Measurements from ENCODE around the gene SDK1.
"Not testable (repeated sequence)": the region's sequence is repeated elsewhere in the genome, so short reads cannot be mapped to it uniquely, and the experiment has no call there.

The SDK1 gene

GRCh38 chr7:4086723-4087122 is 785.7 kb downstream of the SDK1 start:
- Histone ChIP-seq H3K4me1 (no peaks in the 10 kb centered on the region), H3K27ac (no peak overlapping the region), H3K79me2 (no peaks in the 10 kb centered on the region), H3K4me3 (ENCODE audit: low read depth, low read length) (no peak overlapping the region), H3K4me2 (ENCODE audit: low read length) (no peak overlapping the region), H3K9ac (no peak overlapping the region), H3K9me3 (ENCODE audit: control insufficient read depth, low read length) (no peaks in the 10 kb centered on the region), H3K36me3 (ENCODE audit: control insufficient read depth, insufficient read depth, low read length) (no peaks in the 10 kb centered on the region), H2AFZ (no peak overlapping the region), H3K27me3 (ENCODE audit: control insufficient read depth, insufficient read depth, low read length) (no peaks in the 10 kb centered on the region)
- no peak for TF ChIP-seq CTCF (IDR thresholded peaks at IDR 0.05)

DNA sequence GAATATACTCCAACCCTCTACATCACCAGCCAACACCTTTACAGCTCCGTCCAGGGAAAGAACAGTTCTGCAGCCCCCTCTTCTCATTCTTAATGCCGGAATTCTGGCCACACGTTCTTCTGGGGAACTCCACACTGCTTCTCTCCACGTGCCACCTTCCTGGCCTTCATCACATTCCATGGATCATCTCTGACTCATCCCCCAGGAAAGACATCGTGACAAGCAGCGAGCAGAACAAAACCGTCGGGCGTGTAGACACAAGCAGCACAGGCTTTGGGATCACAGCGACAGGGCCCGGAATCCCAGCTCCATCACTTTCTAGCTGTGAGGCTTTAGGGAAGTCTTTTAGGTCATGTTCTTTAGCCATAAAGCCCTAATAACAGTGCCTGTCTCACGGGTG is 790.7 kb downstream of the SDK1 start:
- Histone ChIP-seq H3K36me3 (ENCODE audit: control insufficient read depth, insufficient read depth, low read length) (no peaks in the 10 kb centered on the region), H3K79me2 (no peaks in the 10 kb centered on the region), H3K9ac (no peak overlapping the region), H2AFZ (no peak overlapping the region), H3K27me3 (ENCODE audit: control insufficient read depth, insufficient read depth, low read length) (no peaks in the 10 kb centered on the region), H3K4me2 (ENCODE audit: low read length) (no peak overlapping the region), H3K27ac (no peak overlapping the region), H3K4me1 (no peaks in the 10 kb centered on the region), H3K9me3 (ENCODE audit: control insufficient read depth, low read length) (no peaks in the 10 kb centered on the region), H3K4me3 (ENCODE audit: low read depth, low read length) (no peak overlapping the region)
- no peak for TF ChIP-seq CTCF (IDR thresholded peaks at IDR 0.05)

GRCh38 chr7:4093035-4093434 is 792.0 kb downstream of the SDK1 start:
- Histone ChIP-seq H3K4me1 (no peaks in the 10 kb centered on the region), H2AFZ (no peak overlapping the region), H3K9me3 (ENCODE audit: control insufficient read depth, low read length) (no peaks in the 10 kb centered on the region), H3K79me2 (no peaks in the 10 kb centered on the region), H3K36me3 (ENCODE audit: control insufficient read depth, insufficient read depth, low read length) (no peaks in the 10 kb centered on the region), H3K4me3 (ENCODE audit: low read depth, low read length) (no peak overlapping the region), H3K4me2 (ENCODE audit: low read length) (no peak overlapping the region), H3K27ac (no peak overlapping the region), H3K27me3 (ENCODE audit: control insufficient read depth, insufficient read depth, low read length) (no peaks in the 10 kb centered on the region), H3K9ac (no peak overlapping the region)
- TF ChIP-seq CTCF (IDR thresholded peaks at IDR 0.05): no peak

DNA sequence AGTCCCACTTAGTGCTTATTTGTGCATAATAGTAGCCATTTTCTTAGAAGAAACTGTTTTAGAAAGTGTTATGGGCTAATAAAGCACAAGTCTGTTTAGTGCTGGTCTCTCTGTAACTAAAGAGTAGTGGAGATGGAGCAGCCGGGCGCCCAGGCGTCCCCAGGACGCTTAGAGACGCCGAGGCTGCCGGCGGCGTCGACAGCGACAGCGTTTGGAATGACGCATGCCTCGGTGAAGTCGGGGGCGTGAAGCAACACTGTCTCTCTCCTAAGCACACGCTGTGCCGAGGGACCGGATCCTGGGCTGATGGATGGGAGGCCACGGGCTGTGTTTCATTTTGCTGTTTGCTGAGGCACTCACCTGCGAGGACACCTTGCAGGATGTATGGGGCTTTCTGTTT is 792.4 kb downstream of the SDK1 start:
- no peak overlapping the region for H2AFZ ChIP-seq
- no peak overlapping the region for H3K4me2 ChIP-seq (ENCODE audit: low read length)
- no peaks in the 10 kb centered on the region for H3K27me3 ChIP-seq (ENCODE audit: control insufficient read depth, insufficient read depth, low read length)
- H3K9me3 ChIP-seq (ENCODE audit: control insufficient read depth, low read length): no peaks in the 10 kb centered on the region
- H3K36me3 ChIP-seq (ENCODE audit: control insufficient read depth, insufficient read depth, low read length): no peaks in the 10 kb centered on the region
- no peak for TF ChIP-seq CTCF (IDR thresholded peaks at IDR 0.05)
- no peak overlapping the region for H3K27ac ChIP-seq
- no peaks in the 10 kb centered on the region for H3K79me2 ChIP-seq
- no peak overlapping the region for H3K9ac ChIP-seq
- H3K4me3 ChIP-seq (ENCODE audit: low read depth, low read length): no peak overlapping the region
- H3K4me1 ChIP-seq: no peaks in the 10 kb centered on the region

DNA sequence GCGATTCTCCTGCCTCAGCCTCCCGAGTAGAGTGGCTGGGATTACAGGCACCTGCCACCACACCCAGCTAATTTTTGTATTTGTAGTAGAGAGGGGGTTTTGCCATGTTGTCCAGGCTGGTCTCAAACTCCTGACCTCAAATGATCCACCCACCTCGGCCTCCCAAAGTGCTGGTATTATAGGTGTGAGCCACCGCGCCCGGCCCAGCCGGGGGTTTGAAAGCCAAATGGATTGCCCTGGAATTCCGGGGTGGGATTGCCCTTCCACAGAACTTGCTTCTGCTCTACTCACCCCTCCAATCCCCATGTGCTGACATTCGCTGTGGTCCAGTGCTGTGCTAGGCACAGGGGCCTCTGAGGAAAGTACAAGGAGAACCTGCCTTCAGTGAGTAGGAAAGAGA is 793.1 kb downstream of the SDK1 start:
- not testable (repeated sequence) for H3K27ac ChIP-seq; H3K79me2 ChIP-seq; H3K4me1 ChIP-seq; H3K9me3 ChIP-seq (ENCODE audit: control insufficient read depth, low read length); H3K4me2 ChIP-seq (ENCODE audit: low read length); H3K27me3 ChIP-seq (ENCODE audit: control insufficient read depth, insufficient read depth, low read length); H2AFZ ChIP-seq; H3K9ac ChIP-seq; H3K4me3 ChIP-seq (ENCODE audit: low read depth, low read length); H3K36me3 ChIP-seq (ENCODE audit: control insufficient read depth, insufficient read depth, low read length)

All from parathyroid adenoma (tissue), 2 donors.